Measurements from ENCODE around the gene STK35.

Gene STK35

GRCh38 chr20:2066461-2067122 is 35.0 kb upstream of the STK35 start:
- TF ChIP-seq, protein P1, sequence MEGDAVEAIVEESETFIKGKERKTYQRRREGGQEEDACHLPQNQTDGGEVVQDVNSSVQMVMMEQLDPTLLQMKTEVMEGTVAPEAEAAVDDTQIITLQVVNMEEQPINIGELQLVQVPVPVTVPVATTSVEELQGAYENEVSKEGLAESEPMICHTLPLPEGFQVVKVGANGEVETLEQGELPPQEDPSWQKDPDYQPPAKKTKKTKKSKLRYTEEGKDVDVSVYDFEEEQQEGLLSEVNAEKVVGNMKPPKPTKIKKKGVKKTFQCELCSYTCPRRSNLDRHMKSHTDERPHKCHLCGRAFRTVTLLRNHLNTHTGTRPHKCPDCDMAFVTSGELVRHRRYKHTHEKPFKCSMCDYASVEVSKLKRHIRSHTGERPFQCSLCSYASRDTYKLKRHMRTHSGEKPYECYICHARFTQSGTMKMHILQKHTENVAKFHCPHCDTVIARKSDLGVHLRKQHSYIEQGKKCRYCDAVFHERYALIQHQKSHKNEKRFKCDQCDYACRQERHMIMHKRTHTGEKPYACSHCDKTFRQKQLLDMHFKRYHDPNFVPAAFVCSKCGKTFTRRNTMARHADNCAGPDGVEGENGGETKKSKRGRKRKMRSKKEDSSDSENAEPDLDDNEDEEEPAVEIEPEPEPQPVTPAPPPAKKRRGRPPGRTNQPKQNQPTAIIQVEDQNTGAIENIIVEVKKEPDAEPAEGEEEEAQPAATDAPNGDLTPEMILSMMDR (conservative IDR thresholded peaks at IDR 0.05; ENCODE audit: low read depth, low read length) = no peak
- H3K4me3 ChIP-seq (ENCODE audit: low read length) = no peak overlapping the region
- DNase-seq (ENCODE audit: low read depth) = no peak

- H3K4me3 ChIP-seq (ENCODE audit: low read length) = no peak overlapping the region
- TF ChIP-seq, protein P1 (conservative IDR thresholded peaks at IDR 0.05; ENCODE audit: low read depth, low read length) = no peak
- DNase-seq (ENCODE audit: low read depth) = no peak
Observed at GRCh38 chr20:2080532-2081224, 20.9 kb upstream of the STK35 start.

- no peak overlapping the region for H3K4me3 ChIP-seq (ENCODE audit: low read length)
- no peak for DNase-seq (ENCODE audit: low read depth)
- TF ChIP-seq, protein P1 (conservative IDR thresholded peaks at IDR 0.05; ENCODE audit: low read depth, low read length) = no peak
Observed at GRCh38 chr20:2084703-2085102, 16.9 kb upstream of the STK35 start.

DNA sequence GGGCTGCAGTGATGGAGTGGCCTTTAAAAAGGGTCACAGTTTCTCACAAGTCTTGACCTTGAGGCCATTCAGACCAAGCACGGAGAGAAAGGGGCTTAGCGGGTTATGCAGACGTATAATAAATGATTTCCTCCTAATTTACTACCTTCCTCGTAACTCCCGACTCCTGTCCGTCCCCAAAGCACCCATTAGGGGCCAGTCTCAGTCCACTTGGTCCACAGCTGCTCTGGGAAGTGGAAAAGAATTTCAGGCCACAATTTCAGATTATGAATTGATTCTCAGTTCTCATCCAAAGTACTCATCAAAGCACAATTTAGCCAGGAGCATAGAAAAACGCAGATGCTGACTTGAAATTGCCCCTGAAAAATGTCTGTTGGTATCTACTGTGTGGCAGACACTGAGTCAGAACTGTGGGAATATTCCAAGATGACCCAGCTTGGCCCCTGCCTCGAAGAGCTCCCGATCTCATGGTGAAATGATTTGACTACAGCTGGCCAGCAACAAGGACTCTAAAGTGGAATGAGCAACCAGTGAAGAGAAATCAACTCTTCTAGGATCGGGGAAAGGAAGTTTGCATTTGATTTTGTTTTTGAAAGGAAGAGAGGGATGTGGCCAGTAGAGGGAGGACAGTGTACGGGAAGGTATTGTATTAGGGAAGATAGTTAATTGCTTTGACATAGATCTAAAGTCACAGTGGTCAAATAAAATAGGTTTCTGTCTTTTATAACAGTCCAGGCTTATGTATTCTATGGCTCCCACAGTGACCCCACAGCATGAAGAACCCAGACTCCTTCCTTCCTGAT is 15.2 kb upstream of the STK35 start:
- TF ChIP-seq, protein P1 (conservative IDR thresholded peaks at IDR 0.05; ENCODE audit: low read depth, low read length) = no peak
- no peak for DNase-seq (ENCODE audit: low read depth)
- no peak overlapping the region for H3K4me3 ChIP-seq (ENCODE audit: low read length)

DNA sequence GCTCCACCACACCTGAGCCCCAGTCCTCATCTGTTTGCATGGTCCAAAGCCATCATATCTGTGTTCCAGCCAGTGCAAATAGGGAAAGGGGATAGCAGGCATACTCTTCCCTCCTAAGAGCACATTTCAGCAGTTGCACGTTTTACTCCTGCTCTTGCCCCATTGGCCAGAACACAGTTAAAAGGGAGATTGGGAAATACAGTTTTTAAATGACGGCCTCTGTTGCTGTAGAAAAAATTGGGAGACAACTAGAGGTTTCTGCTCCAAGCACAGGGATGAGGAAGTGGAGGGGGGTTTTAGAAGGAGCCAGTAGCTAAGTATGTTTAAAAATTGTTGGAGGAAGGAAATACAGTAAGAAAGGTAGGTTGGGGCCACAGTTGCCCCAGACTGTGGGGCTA is 14.6 kb upstream of the STK35 start:
- TF ChIP-seq, protein P1 (conservative IDR thresholded peaks at IDR 0.05; ENCODE audit: low read depth, low read length) = no peak
- no peak for DNase-seq (ENCODE audit: low read depth)

GRCh38 chr20:2088891-2089290 is 12.7 kb upstream of the STK35 start:
- H3K4me3 ChIP-seq (ENCODE audit: low read length) = no peak overlapping the region
- TF ChIP-seq, protein P1 (conservative IDR thresholded peaks at IDR 0.05; ENCODE audit: low read depth, low read length) = no peak
- DNase-seq (ENCODE audit: low read depth) = no peak

More for the DNA sequence above, 14.6 kb upstream of the STK35 start:
- no peak overlapping the region for H3K4me3 ChIP-seq (ENCODE audit: low read length)

Measured in retinal pigment epithelial cell (primary cell).